Neural cell (in vitro differentiated cells): Measurements from ENCODE around the gene BORCS5. TPM values are rescaled to one million over a fixed set of nuclear protein-coding genes. Genes with fewer than 3 reads are reported as not detected.

ENCODE experiments used
- H2AFZ ChIP-seq: fragments of 200-600, 300-800 bp; sonication (generic), shearing (Covaris generic); 2 replicates; pipeline ENCODE4 v1.6.0; 2014; ENCODE audit warnings: low read depth, mild to moderate bottlenecking, antibody characterized with exemption, low read length, moderate library complexity
- H3F3A ChIP-seq: fragments of 200-600 bp; shearing (Covaris generic); 2 replicates; pipeline ENCODE4 v1.6.1; 2016; ENCODE audit warnings: mild to moderate bottlenecking, moderate library complexity, mixed read lengths, antibody characterized with exemption, low read length; ENCODE audit not compliant: insufficient read depth, poor library complexity, severe bottlenecking
- H3K27ac ChIP-seq: fragments of 200-600, 300-800 bp; sonication (generic), shearing (Covaris generic); 2 replicates; pipeline ENCODE4 v1.5.1; 2014; ENCODE audit warnings: mild to moderate bottlenecking, low read length, moderate library complexity
- H3K27me3 ChIP-seq: fragments of 300-800, 200-600 bp; sonication (generic), shearing (Covaris generic); 2 replicates; pipeline ENCODE4 v1.6.0; 2014; ENCODE audit warnings: mild to moderate bottlenecking, low read depth, low read length, moderate library complexity; ENCODE audit not compliant: insufficient read depth
- H3K36me3 ChIP-seq: fragments of 300-800, 200-600 bp; sonication (generic), shearing (Covaris generic); 2 replicates; pipeline ENCODE4 v1.5.1; 2014; ENCODE audit warnings: mild to moderate bottlenecking, antibody characterized with exemption, low read length, moderate library complexity; ENCODE audit not compliant: insufficient read depth
- H3K4me2 ChIP-seq: fragments of 300-800, 200-600 bp; sonication (generic), shearing (Covaris generic); 2 replicates; pipeline ENCODE4 v1.6.0; 2014; ENCODE audit warnings: mild to moderate bottlenecking, low read length
- H3K4me3 ChIP-seq: fragments of 300-800, 200-600 bp; sonication (generic), shearing (Covaris generic); 2 replicates; pipeline ENCODE4 v1.5.1; 2014; ENCODE audit warnings: mild to moderate bottlenecking, low read length, moderate library complexity
- H3K79me2 ChIP-seq: fragments of 200-600 bp; shearing (Covaris generic); replicated peaks from 2 replicates; pipeline ENCODE4 v1.6.0; 2014; ENCODE audit warnings: mild to moderate bottlenecking, low read length, moderate library complexity; ENCODE audit not compliant: insufficient read depth
- H3K9ac ChIP-seq: fragments of 300-800, 200-600 bp; sonication (generic), shearing (Covaris generic); 2 replicates; pipeline ENCODE4 v1.6.1; 2016; ENCODE audit warnings: mild to moderate bottlenecking, low read length, mixed read lengths
- H3K9me2 ChIP-seq: fragments of 200-600 bp; shearing (Covaris generic); 2 replicates; pipeline ENCODE4 v1.6.1; 2016; ENCODE audit warnings: mild to moderate bottlenecking, low read length, mixed read lengths; ENCODE audit not compliant: insufficient read depth
- H3K9me3 ChIP-seq: fragments of 200-600, 300-800 bp; sonication (generic), shearing (Covaris generic); 2 replicates; pipeline ENCODE4 v1.6.1; 2016; ENCODE audit warnings: mild to moderate bottlenecking, mixed run types, low read length, moderate library complexity, mixed read lengths
- H4K20me1 ChIP-seq: fragments of 200-600 bp; shearing (Covaris generic); 2 replicates; pipeline ENCODE4 v1.6.1; 2016; ENCODE audit warnings: mild to moderate bottlenecking, mixed run types; ENCODE audit not compliant: insufficient read depth
- EP300 ChIP-seq: fragments of 450-650 bp; conservative IDR thresholded peaks from 2 replicates; pipeline ENCODE4 v1.6.1; 2014; ENCODE audit warnings: antibody characterized with exemption, mild to moderate bottlenecking, moderate library complexity; ENCODE audit not compliant: poor library complexity, severe bottlenecking
- EZH2 ChIP-seq: fragments of 200-600, 300-800 bp; shearing (Covaris generic), sonication (generic); IDR thresholded peaks from 2 replicates; pipeline ENCODE4 v1.6.1; 2014; ENCODE audit warnings: antibody characterized with exemption, low read length, borderline replicate concordance, mild to moderate bottlenecking; ENCODE audit not compliant: insufficient read depth, poor library complexity, severe bottlenecking
- MXI1 ChIP-seq: fragments of 450-650 bp; conservative IDR thresholded peaks from 2 replicates; pipeline ENCODE4 v1.6.1; 2014; ENCODE audit warnings: antibody characterized with exemption, mild to moderate bottlenecking; ENCODE audit not compliant: poor library complexity, severe bottlenecking
- POLR2AphosphoS5 ChIP-seq: IDR thresholded peaks from 2 replicates; pipeline ENCODE4 v1.6.1; 2012
- RAD21 ChIP-seq: fragments of 450-650 bp; conservative IDR thresholded peaks from 2 replicates; pipeline ENCODE4 v1.6.1; 2014; ENCODE audit warnings: antibody characterized with exemption, mild to moderate bottlenecking, moderate library complexity
- REST ChIP-seq: IDR thresholded peaks from 2 replicates; pipeline ENCODE4 v1.6.1; 2012; ENCODE audit warnings: borderline replicate concordance
- SMC3 ChIP-seq: fragments of 450-650 bp; conservative IDR thresholded peaks from 2 replicates; pipeline ENCODE4 v1.6.1; 2014; ENCODE audit warnings: antibody characterized with exemption, mild to moderate bottlenecking, moderate library complexity; ENCODE audit not compliant: poor library complexity
- TAF1 ChIP-seq: IDR thresholded peaks from 2 replicates; pipeline ENCODE4 v1.6.1; 2012; ENCODE audit warnings: low read depth
- polyA plus RNA-seq: library from polyadenylated mRNA; depleted of rRNA; stranded (reverse); fragments of >200 nt; gene quantifications from 2 replicates; pipeline ENCODE4 v1.2.3, GENCODE V29; 2014
- TF ChIP-seq, protein P1 (sequence below): fragments of 450-650 bp; IDR thresholded peaks from 2 replicates; pipeline ENCODE4 v1.5.1; 2014; ENCODE audit warnings: antibody characterized with exemption, mild to moderate bottlenecking, moderate library complexity; ENCODE audit not compliant: poor library complexity, severe bottlenecking

Gene BORCS5
- polyA plus RNA-seq, 1 donor from 2014 or later = 14.2 TPM

DNA sequence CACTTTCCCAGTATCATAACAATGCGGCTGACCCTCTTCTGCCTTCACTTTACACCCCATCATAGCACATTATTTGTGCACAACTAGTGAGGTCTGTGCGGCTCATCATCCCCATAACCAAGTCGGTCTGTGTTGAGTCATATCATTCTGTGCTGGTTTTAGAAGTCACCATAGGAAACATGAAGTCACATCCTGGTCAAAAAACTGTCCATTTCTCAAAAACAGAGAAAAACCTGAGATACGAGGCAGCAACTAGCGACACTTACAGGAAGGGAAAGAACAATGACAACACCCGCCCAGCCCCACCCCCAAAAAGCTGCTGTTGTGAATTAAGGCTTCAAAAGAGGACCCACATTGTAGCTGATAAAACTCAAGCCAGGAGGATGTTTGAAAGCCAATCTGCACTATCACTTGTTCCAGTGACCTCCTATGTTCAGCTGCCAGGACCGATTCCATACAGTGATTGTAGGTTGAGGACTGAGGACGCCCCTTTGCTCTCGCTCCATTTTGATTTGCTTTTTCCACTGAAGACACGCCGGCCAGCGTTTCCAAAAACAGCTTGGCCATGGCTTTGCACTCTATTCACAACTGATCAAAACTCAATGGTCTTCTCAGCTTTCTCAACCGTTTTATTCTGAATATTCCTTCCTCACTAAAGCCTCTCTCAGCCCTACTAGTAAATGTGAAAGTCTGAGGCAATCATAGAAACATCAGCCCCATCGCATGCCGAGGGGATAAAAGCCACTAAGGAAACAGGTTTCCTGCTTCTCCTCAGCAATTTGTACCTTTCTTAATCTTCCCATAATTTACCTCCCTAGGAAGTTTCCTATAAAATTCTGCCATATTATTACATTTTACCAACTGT is 118.3 kb downstream of the BORCS5 start:
- Histone ChIP-seq H3K4me3 (no peak overlapping the region), H3F3A (no peaks in the 10 kb centered on the region)
- no peak for TF ChIP-seq SMC3
- TF ChIP-seq REST = no peak
- TF ChIP-seq EZH2 = no peak
- no peak for TF ChIP-seq EP300
- TF ChIP-seq MXI1 = no peak
- TF ChIP-seq, protein P1, sequence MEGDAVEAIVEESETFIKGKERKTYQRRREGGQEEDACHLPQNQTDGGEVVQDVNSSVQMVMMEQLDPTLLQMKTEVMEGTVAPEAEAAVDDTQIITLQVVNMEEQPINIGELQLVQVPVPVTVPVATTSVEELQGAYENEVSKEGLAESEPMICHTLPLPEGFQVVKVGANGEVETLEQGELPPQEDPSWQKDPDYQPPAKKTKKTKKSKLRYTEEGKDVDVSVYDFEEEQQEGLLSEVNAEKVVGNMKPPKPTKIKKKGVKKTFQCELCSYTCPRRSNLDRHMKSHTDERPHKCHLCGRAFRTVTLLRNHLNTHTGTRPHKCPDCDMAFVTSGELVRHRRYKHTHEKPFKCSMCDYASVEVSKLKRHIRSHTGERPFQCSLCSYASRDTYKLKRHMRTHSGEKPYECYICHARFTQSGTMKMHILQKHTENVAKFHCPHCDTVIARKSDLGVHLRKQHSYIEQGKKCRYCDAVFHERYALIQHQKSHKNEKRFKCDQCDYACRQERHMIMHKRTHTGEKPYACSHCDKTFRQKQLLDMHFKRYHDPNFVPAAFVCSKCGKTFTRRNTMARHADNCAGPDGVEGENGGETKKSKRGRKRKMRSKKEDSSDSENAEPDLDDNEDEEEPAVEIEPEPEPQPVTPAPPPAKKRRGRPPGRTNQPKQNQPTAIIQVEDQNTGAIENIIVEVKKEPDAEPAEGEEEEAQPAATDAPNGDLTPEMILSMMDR = no peak
- TF ChIP-seq TAF1 = no peak
- no peak for TF ChIP-seq POLR2AphosphoS5
- TF ChIP-seq RAD21 = no peak

DNA sequence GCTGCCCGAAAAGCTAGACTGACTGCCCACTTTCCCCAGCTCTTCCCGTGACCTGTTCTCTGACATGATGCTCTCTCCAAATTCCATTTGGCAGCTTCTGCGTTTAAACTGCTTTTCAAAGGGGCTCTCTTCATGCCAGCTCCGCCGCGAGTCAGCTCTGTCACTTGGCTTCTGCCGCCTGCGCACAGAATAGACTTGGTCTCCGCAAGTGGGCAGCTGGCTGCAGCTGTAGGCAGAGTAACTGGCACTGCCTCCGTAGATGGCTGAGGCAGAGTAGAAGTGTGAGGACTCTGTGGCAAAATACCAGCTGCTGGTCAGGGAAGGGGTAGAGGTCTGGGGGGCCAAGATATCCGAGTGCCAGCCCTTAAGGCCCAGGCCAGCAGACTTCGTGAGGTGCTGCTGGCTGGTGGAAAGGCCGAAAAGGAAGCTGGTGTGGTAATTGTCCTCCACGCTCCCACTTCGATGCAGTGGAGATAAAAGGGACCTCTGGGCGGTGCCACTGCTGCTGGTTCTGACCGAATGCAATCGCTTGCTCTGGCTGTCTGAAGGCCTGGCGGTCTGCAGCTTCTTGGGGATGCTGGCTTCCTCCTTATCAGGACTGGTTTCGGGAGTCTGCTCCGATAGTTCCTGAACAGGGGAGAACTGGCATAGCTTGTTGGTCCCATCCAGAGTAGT is 120.1 kb downstream of the BORCS5 start:
- TF ChIP-seq POLR2AphosphoS5 (no peak), MXI1 (no peak), RAD21 (no peak), SMC3 (no peak), EP300 (no peak), EZH2 (no peak), REST (no peak), TAF1 (no peak)
- TF ChIP-seq, protein P1 = no peak
- Histone ChIP-seq H3K9ac (no peak overlapping the region), H3K9me2 (no peaks in the 10 kb centered on the region), H3K4me2 (no peak overlapping the region), H3K79me2 (no peaks in the 10 kb centered on the region), H3K4me3 (no peak overlapping the region), H3K27ac (no peak overlapping the region), H2AFZ (no peak overlapping the region), H3K9me3 (no peaks in the 10 kb centered on the region), H3F3A (no peaks in the 10 kb centered on the region), H3K36me3 (peaks cover 12% of the 10 kb centered on the region), H4K20me1 (no peaks in the 10 kb centered on the region), H3K27me3 (no peaks in the 10 kb centered on the region)

More for the DNA sequence above, 118.3 kb downstream of the BORCS5 start:
- H3K27me3 ChIP-seq = no peaks in the 10 kb centered on the region
- H3K79me2 ChIP-seq = no peaks in the 10 kb centered on the region
- H3K36me3 ChIP-seq = peaks cover 12% of the 10 kb centered on the region
- no peaks in the 10 kb centered on the region for H3K9me2 ChIP-seq
- H4K20me1 ChIP-seq = no peaks in the 10 kb centered on the region
- H3K9ac ChIP-seq = no peak overlapping the region
- no peaks in the 10 kb centered on the region for H3K9me3 ChIP-seq
- no peak overlapping the region for H3K4me2 ChIP-seq
- no peak overlapping the region for H3K27ac ChIP-seq
- no peak overlapping the region for H2AFZ ChIP-seq
